Erythroblast (primary cell): ENCODE results near the gene DIP2C.

Source experiments
- GATA1 ChIP-seq: IDR thresholded peaks from 2 replicates; pipeline ENCODE4 v1.6.1; 2011; ENCODE audit warnings: low read depth, mild to moderate bottlenecking, control low read depth, low read length, moderate library complexity
- POLR2A ChIP-seq: IDR thresholded peaks from 2 replicates; pipeline ENCODE4 v1.6.1; 2011; ENCODE audit warnings: mild to moderate bottlenecking, low read length

GRCh38 chr10:335151-335800 lies 354.2 kb downstream of the DIP2C start:
- TF ChIP-seq POLR2A, result no peak
- TF ChIP-seq GATA1, result no peak
